Fibroblast of pulmonary artery (primary cell): ENCODE data around the gene SLC39A7.

Experiments
- DNase-seq: peaks from one replicate; pipeline ENCODE4 v3.0.0-alpha.2; 2010; ENCODE audit warnings: low read depth
- H3K4me3 ChIP-seq: replicated peaks from 2 replicates; pipeline ENCODE4 v1.5.1; 2011; ENCODE audit warnings: low read depth, mild to moderate bottlenecking, control low read depth, low read length, moderate library complexity
- CTCF ChIP-seq: IDR thresholded peaks from 2 replicates; pipeline ENCODE4 v1.5.1; 2011; ENCODE audit warnings: mild to moderate bottlenecking, control low read depth, low read length, inconsistent platforms; ENCODE audit errors: missing control alignments

The SLC39A7 gene

GRCh38 chr6:33197431-33198048 lies 3.1 kb upstream of the SLC39A7 start:
- peak; percentile 86 for TF ChIP-seq CTCF
- H3K4me3 ChIP-seq, result no peak overlapping the region
- DNase-seq, result peak; percentile 79

GRCh38 chr6:33198159-33198852 lies 2.4 kb upstream of the SLC39A7 start:
- H3K4me3 ChIP-seq, result no peak overlapping the region
- no peak for TF ChIP-seq CTCF
- no peak for DNase-seq

GRCh38 chr6:33198853-33199436 lies 1.7 kb upstream of the SLC39A7 start:
- peak overlapping the region; percentile 98 for H3K4me3 ChIP-seq
- no peak for TF ChIP-seq CTCF
- DNase-seq, result no peak

GRCh38 chr6:33199687-33200218 lies 914 bp upstream of the SLC39A7 start:
- peak overlapping the region; percentile 98 for H3K4me3 ChIP-seq
- TF ChIP-seq CTCF, result no peak
- peak; percentile 59 for DNase-seq

- H3K4me3 ChIP-seq, result peak overlapping the region; percentile 98
- TF ChIP-seq CTCF, result no peak
- no peak for DNase-seq
Observed at GRCh38 chr6:33201147-33201545, 479 bp downstream of the SLC39A7 start.

- TF ChIP-seq CTCF, result no peak
- DNase-seq, result no peak
- H3K4me3 ChIP-seq, result peak overlapping the region; percentile 98
Observed at GRCh38 chr6:33201935-33202334, 1.3 kb downstream of the SLC39A7 start.
